SJSA1 (cell line): ENCODE results near the gene PDX1. TPM values are rescaled to one million over a fixed set of nuclear protein-coding genes. Genes with fewer than 3 reads are reported as not detected.

Experiments
- DNase-seq, 2 experiments: peaks; one replicate each; pipeline ENCODE4 v3.0.0-alpha.2; 2015 to 2020; ENCODE audit warnings: low spot score in 2 of 2, low read depth in 1 of 2
- H3K27ac ChIP-seq: fragments of 250-450 bp; sonication (Bioruptor Pico); 2 replicates; pipeline ENCODE4 v1.5.1; 2020; ENCODE audit warnings: mild to moderate bottlenecking, moderate library complexity
- H3K27me3 ChIP-seq: fragments of 250-450 bp; sonication (Bioruptor Pico); replicated peaks from 2 replicates; pipeline ENCODE4 v1.5.1; 2020; ENCODE audit warnings: mild to moderate bottlenecking, moderate library complexity
- H3K36me3 ChIP-seq: fragments of 250-450 bp; sonication (Bioruptor Pico); 2 replicates; pipeline ENCODE4 v1.5.1; 2020; ENCODE audit warnings: mild to moderate bottlenecking
- H3K4me1 ChIP-seq: fragments of 250-450 bp; sonication (Bioruptor Pico); replicated peaks from 2 replicates; pipeline ENCODE4 v1.6.1; 2021; ENCODE audit warnings: mild to moderate bottlenecking
- H3K4me3 ChIP-seq: fragments of 250-450 bp; sonication (Bioruptor Pico); 2 replicates; pipeline ENCODE4 v1.5.1; 2020; ENCODE audit warnings: mild to moderate bottlenecking
- H3K9me3 ChIP-seq: fragments of 250-450 bp; sonication (Bioruptor Pico); replicated peaks from 2 replicates; pipeline ENCODE4 v1.5.1; 2020; ENCODE audit warnings: mild to moderate bottlenecking
- total RNA-seq: library from RNA; depleted of rRNA; stranded (reverse); fragments of >200 nt; shearing (Covaris generic); gene quantifications from 2 replicates; pipeline ENCODE4 v1.2.3, GENCODE V29; 2014

The PDX1 gene
- total RNA-seq, 1 experiment from 2014 or later, result not detected

GRCh38 chr13:27918041-27918917 is 1.5 kb upstream of the PDX1 start:
- Histone ChIP-seq H3K4me3 (no peak overlapping the region), H3K27me3 (peaks cover 64% of the 10 kb centered on the region), H3K27ac (no peak overlapping the region), H3K4me1 (peaks cover 13% of the 10 kb centered on the region), H3K9me3 (no peaks in the 10 kb centered on the region), H3K36me3 (no peaks in the 10 kb centered on the region)
- no peak for DNase-seq

GRCh38 chr13:27918918-27919658 is 712 bp upstream of the PDX1 start:
- no peak for DNase-seq

GRCh38 chr13:27919659-27919933 is 204 bp upstream of the PDX1 start:
- Histone ChIP-seq H3K27ac (no peak overlapping the region), H3K36me3 (no peaks in the 10 kb centered on the region), H3K27me3 (peaks cover 76% of the 10 kb centered on the region), H3K4me1 (peaks cover 13% of the 10 kb centered on the region), H3K9me3 (no peaks in the 10 kb centered on the region), H3K4me3 (no peak overlapping the region)
- DNase-seq, result no peak

More at GRCh38 chr13:27918918-27919658, 712 bp upstream of the PDX1 start:
- H3K9me3 ChIP-seq, result no peaks in the 10 kb centered on the region
- peaks cover 13% of the 10 kb centered on the region for H3K4me1 ChIP-seq
- peaks cover 72% of the 10 kb centered on the region for H3K27me3 ChIP-seq
- H3K36me3 ChIP-seq, result no peaks in the 10 kb centered on the region
- no peak overlapping the region for H3K27ac ChIP-seq
- no peak overlapping the region for H3K4me3 ChIP-seq

- H3K36me3 ChIP-seq, result no peaks in the 10 kb centered on the region
- H3K4me1 ChIP-seq, result peaks cover 13% of the 10 kb centered on the region
- H3K4me3 ChIP-seq, result peak overlapping the region; percentile 16
- H3K9me3 ChIP-seq, result no peaks in the 10 kb centered on the region
- DNase-seq, result no peak
- no peak overlapping the region for H3K27ac ChIP-seq
- peaks cover 83% of the 10 kb centered on the region for H3K27me3 ChIP-seq
Observed at GRCh38 chr13:27920677-27921420, 1.0 kb downstream of the PDX1 start.

GRCh38 chr13:27921421-27921960 is 1.7 kb downstream of the PDX1 start:
- peak overlapping the region; percentile 16 for H3K4me3 ChIP-seq

GRCh38 chr13:27921961-27922882 is 2.4 kb downstream of the PDX1 start:
- H3K9me3 ChIP-seq, result no peaks in the 10 kb centered on the region
- DNase-seq, result no peak
- no peak overlapping the region for H3K27ac ChIP-seq
- no peaks in the 10 kb centered on the region for H3K36me3 ChIP-seq
- H3K27me3 ChIP-seq, result peaks cover 91% of the 10 kb centered on the region
- no peak overlapping the region for H3K4me3 ChIP-seq
- H3K4me1 ChIP-seq, result peaks cover 13% of the 10 kb centered on the region

More at GRCh38 chr13:27921421-27921960, 1.7 kb downstream of the PDX1 start:
- Histone ChIP-seq H3K9me3 (no peaks in the 10 kb centered on the region), H3K27ac (no peak overlapping the region), H3K4me1 (peaks cover 13% of the 10 kb centered on the region), H3K36me3 (no peaks in the 10 kb centered on the region), H3K27me3 (peaks cover 90% of the 10 kb centered on the region)
- DNase-seq, result no peak

GRCh38 chr13:27922883-27923612 is 3.2 kb downstream of the PDX1 start:
- Histone ChIP-seq H3K36me3 (no peaks in the 10 kb centered on the region), H3K9me3 (no peaks in the 10 kb centered on the region), H3K27me3 (peaks cover 92% of the 10 kb centered on the region), H3K4me3 (no peak overlapping the region), H3K27ac (no peak overlapping the region), H3K4me1 (peaks cover 13% of the 10 kb centered on the region)
- DNase-seq, result no peak

- no peak overlapping the region for H3K27ac ChIP-seq
- peaks cover 92% of the 10 kb centered on the region for H3K27me3 ChIP-seq
- H3K4me1 ChIP-seq, result peaks cover 13% of the 10 kb centered on the region
- no peak for DNase-seq
- no peaks in the 10 kb centered on the region for H3K36me3 ChIP-seq
- no peaks in the 10 kb centered on the region for H3K9me3 ChIP-seq
- no peak overlapping the region for H3K4me3 ChIP-seq
Observed at GRCh38 chr13:27923794-27924528, 4.2 kb downstream of the PDX1 start.

GRCh38 chr13:27924529-27925141 is 4.8 kb downstream of the PDX1 start:
- H3K9me3 ChIP-seq, result no peaks in the 10 kb centered on the region
- H3K4me3 ChIP-seq, result no peak overlapping the region
- H3K4me1 ChIP-seq, result peaks cover 13% of the 10 kb centered on the region
- peaks cover 92% of the 10 kb centered on the region for H3K27me3 ChIP-seq
- no peak for DNase-seq
- no peak overlapping the region for H3K27ac ChIP-seq
- no peaks in the 10 kb centered on the region for H3K36me3 ChIP-seq

- H3K27me3 ChIP-seq, result peaks cover 92% of the 10 kb centered on the region
- no peak for DNase-seq
- no peaks in the 10 kb centered on the region for H3K9me3 ChIP-seq
- H3K36me3 ChIP-seq, result no peaks in the 10 kb centered on the region
- no peak overlapping the region for H3K4me3 ChIP-seq
- no peak overlapping the region for H3K27ac ChIP-seq
- peaks cover 9% of the 10 kb centered on the region for H3K4me1 ChIP-seq
Observed at GRCh38 chr13:27925220-27925991, 5.6 kb downstream of the PDX1 start.
